H1 (cell line): Measurements from ENCODE around the gene ACSM2A. TPM values are rescaled to one million over a fixed set of nuclear protein-coding genes. Genes with fewer than 3 reads are reported as not detected.
"Not testable (repeated sequence)": the region's sequence is repeated elsewhere in the genome, so short reads cannot be mapped to it uniquely, and the experiment has no call there.

ENCODE experiments used
- CTCF ChIA-PET: fragments of 300-600 bp; sonication (Branson Sonifier 250); formaldehyde crosslinking; loops from one replicate; lab custom pipeline; 2021; ENCODE audit not compliant: partially characterized antibody; lab: Charles Lee
- POLR2A ChIA-PET: fragments of 300-600 bp; sonication (Branson Sonifier 250); formaldehyde crosslinking; loops from one replicate; lab custom pipeline; 2021; ENCODE audit warnings: inconsistent platforms; ENCODE audit not compliant: partially characterized antibody; lab: Charles Lee
- DNase-seq, 2 experiments: peaks; one replicate each; pipeline versions ENCODE4 v3.0.0 to v3.0.0-alpha.2; 2010 to 2022; ENCODE audit warnings: low spot score in 2 of 2, low read depth in 1 of 2, mixed read lengths in 1 of 2
- FAIRE-seq: peaks from 2 replicates; lab custom pipeline; 2011; peaks lifted over from hg19 to GRCh38; lab: Jason Lieb, UNC
- H2AFZ ChIP-seq: 2 replicates; pipeline ENCODE4 v1.8.1; 2012; ENCODE audit warnings: low read length, inconsistent platforms
- H2AK5ac ChIP-seq: 2 replicates; pipeline ENCODE4 v1.6.1; 2013; ENCODE audit warnings: low read depth, low read length
- H2BK120ac ChIP-seq: replicated peaks from 2 replicates; pipeline ENCODE3; 2013; ENCODE audit warnings: low read depth, low read length, inconsistent platforms
- H2BK12ac ChIP-seq: 2 replicates; pipeline ENCODE4 v1.6.1; 2013; ENCODE audit warnings: low read depth, low read length
- H2BK15ac ChIP-seq: 2 replicates; pipeline ENCODE4 v1.6.1; 2013; ENCODE audit warnings: low read length
- H2BK20ac ChIP-seq: 2 replicates; pipeline ENCODE4 v1.6.1; 2013; ENCODE audit warnings: low read length
- H2BK5ac ChIP-seq: 2 replicates; pipeline ENCODE4 v1.6.1; 2013; ENCODE audit warnings: low read depth, low read length
- H3K14ac ChIP-seq: 2 replicates; pipeline ENCODE4 v1.6.1; 2013; ENCODE audit warnings: inconsistent platforms; ENCODE audit not compliant: insufficient read length
- H3K18ac ChIP-seq: 2 replicates; pipeline ENCODE4 v1.6.1; 2013; ENCODE audit warnings: low read length; ENCODE audit errors: extremely low read depth
- H3K23ac ChIP-seq: 2 replicates; pipeline ENCODE4 v1.6.1; 2013; ENCODE audit warnings: inconsistent platforms; ENCODE audit not compliant: insufficient read length
- H3K23me2 ChIP-seq: 2 replicates; pipeline ENCODE4 v1.6.1; 2013; ENCODE audit warnings: low read depth, low read length
- H3K27ac ChIP-seq: 2 replicates; pipeline ENCODE4 v1.6.1; 2011; ENCODE audit warnings: low read depth, low read length, inconsistent platforms
- H3K27me3 ChIP-seq, 4 experiments: replicated peaks in 1 of 4; 1 replicate in 1 of 4; 2 replicates in 3 of 4; pipeline versions ENCODE4 v1.6.1 to v1.8.1; 2011 to 2013; ENCODE audit warnings: low read length in 3 of 4, mild to moderate bottlenecking in 3 of 4, inconsistent platforms in 2 of 4, mixed read lengths in 2 of 4, moderate library complexity in 1 of 4; ENCODE audit not compliant: control insufficient read depth in 3 of 4, insufficient read depth in 3 of 4; ENCODE audit errors: extremely low read depth in 1 of 4
- H3K36me3 ChIP-seq, 4 experiments: 2 replicates each; pipeline versions ENCODE4 v1.6.1 to v1.8.1; 2011 to 2013; ENCODE audit warnings: mild to moderate bottlenecking in 4 of 4, low read length in 3 of 4, moderate library complexity in 2 of 4, control low read depth in 1 of 4, inconsistent platforms in 1 of 4; ENCODE audit not compliant: insufficient read depth in 4 of 4, control insufficient read depth in 2 of 4
- H3K4ac ChIP-seq: replicated peaks from 2 replicates; pipeline ENCODE3; 2013; ENCODE audit warnings: low read length, low read depth, mixed read lengths, inconsistent platforms; ENCODE audit not compliant: insufficient read length
- H3K4me1 ChIP-seq, 4 experiments: replicated peaks in 1 of 4; 1 replicate in 1 of 4; 2 replicates in 3 of 4; pipeline versions ENCODE4 v1.6.1 to v1.8.1; 2011 to 2013; ENCODE audit warnings: low read length in 3 of 4, inconsistent platforms in 2 of 4, mixed read lengths in 1 of 4; ENCODE audit not compliant: insufficient read depth in 4 of 4, control insufficient read depth in 3 of 4
- H3K4me2 ChIP-seq, 2 experiments: 2 replicates each; pipeline versions ENCODE4 v1.6.1 to v1.8.1; 2011 to 2013; ENCODE audit warnings: low read depth in 2 of 2, low read length in 2 of 2, control low read depth in 1 of 2, inconsistent platforms in 1 of 2, mild to moderate bottlenecking in 1 of 2; ENCODE audit not compliant: insufficient read depth in 1 of 2
- H3K4me3 ChIP-seq, 4 experiments: fragments of 200-600, 300-600 bp in 1 of 4; sonication (generic), shearing (Covaris generic), sonication (Bioruptor Twin) in 1 of 4; 2 replicates each; pipeline versions ENCODE4 v1.5.1 to v1.8.1; 2011 to 2016; ENCODE audit warnings: low read length in 4 of 4, low read depth in 3 of 4, control low read depth in 2 of 4, inconsistent platforms in 2 of 4, mild to moderate bottlenecking in 2 of 4, mixed read lengths in 1 of 4, moderate library complexity in 1 of 4; ENCODE audit not compliant: insufficient read depth in 2 of 4; ENCODE audit errors: extremely low read depth in 1 of 4
- H3K56ac ChIP-seq: replicated peaks from 2 replicates; pipeline ENCODE3; 2013; ENCODE audit warnings: low read depth, mild to moderate bottlenecking, mixed read lengths, low read length, inconsistent platforms; ENCODE audit not compliant: insufficient read length
- H3K79me1 ChIP-seq: 2 replicates; pipeline ENCODE4 v1.6.1; 2013; ENCODE audit warnings: low read depth, low read length, control low read depth
- H3K79me2 ChIP-seq, 2 experiments: 2 replicates each; pipeline versions ENCODE4 v1.6.1 to v1.8.1; 2012 to 2013; ENCODE audit warnings: low read length in 2 of 2, mild to moderate bottlenecking in 2 of 2, inconsistent platforms in 1 of 2; ENCODE audit not compliant: insufficient read depth in 2 of 2, control insufficient read depth in 1 of 2
- H3K9ac ChIP-seq, 4 experiments: replicated peaks in 1 of 4; 1 replicate in 1 of 4; 2 replicates in 3 of 4; pipeline versions ENCODE4 v1.6.1 to v1.8.1; 2011 to 2013; ENCODE audit warnings: low read depth in 3 of 4, low read length in 3 of 4, control low read depth in 2 of 4, mild to moderate bottlenecking in 2 of 4, moderate library complexity in 2 of 4, inconsistent platforms in 1 of 4; ENCODE audit errors: extremely low read depth in 1 of 4
- H3K9me3 ChIP-seq, 2 experiments: 2 replicates each; pipeline versions ENCODE4 v1.6.1 to v1.8.1; 2012 to 2013; ENCODE audit warnings: mild to moderate bottlenecking in 2 of 2, moderate library complexity in 2 of 2, control low read depth in 1 of 2, inconsistent platforms in 1 of 2, low read depth in 1 of 2, low read length in 1 of 2, mixed read lengths in 1 of 2; ENCODE audit not compliant: insufficient read depth in 2 of 2
- H4K20me1 ChIP-seq, 2 experiments: replicated peaks in 1 of 2; 2 replicates each; pipeline versions ENCODE3 to v1.8.1; 2011 to 2013; ENCODE audit warnings: inconsistent platforms in 2 of 2, low read length in 2 of 2, mild to moderate bottlenecking in 1 of 2; ENCODE audit not compliant: insufficient read depth in 2 of 2, control insufficient read depth in 1 of 2
- H4K5ac ChIP-seq: 2 replicates; pipeline ENCODE4 v1.6.1; 2013; ENCODE audit warnings: low read length, low read depth, mixed read lengths, inconsistent platforms; ENCODE audit not compliant: insufficient read length
- H4K8ac ChIP-seq: 2 replicates; pipeline ENCODE4 v1.8.0; 2013; ENCODE audit warnings: mild to moderate bottlenecking, moderate library complexity, low read length, inconsistent platforms; ENCODE audit not compliant: insufficient read depth; ENCODE audit errors: extremely low read depth
- H4K91ac ChIP-seq: replicated peaks from 2 replicates; pipeline ENCODE3; 2013; ENCODE audit warnings: low read length, mixed read lengths, inconsistent platforms; ENCODE audit not compliant: insufficient read length
- WGBS, 2 experiments: shearing (Covaris generic) in 1 of 2; methylation state at CpG; one replicate each; pipeline versions ENCODE4 v1.1.6 to v1.1.7; 2013 to 2015; ENCODE audit warnings: low lambda C conversion rate in 2 of 2, mixed read lengths in 2 of 2, inconsistent platforms in 1 of 2, low coverage in 1 of 2, missing lambda C conversion rate in 1 of 2; ENCODE audit not compliant: insufficient replicate concordance in 2 of 2, insufficient coverage in 1 of 2, insufficient read length in 1 of 2; ENCODE audit errors: extremely low coverage in 1 of 2, missing lambda C conversion rate in 1 of 2; 5-methylcytosine and 5-hydroxymethylcytosine counted together
- polyA plus RNA-seq, 7 experiments: library from polyadenylated mRNA; depleted of rRNA in 3 of 7; stranded (reverse) in 5 of 7; unstranded in 2 of 7; fragments of >200 nt in 5 of 7; fragments of 200-250 nt in 2 of 7; gene quantifications; 1 replicate in 5 of 7; 2 replicates in 1 of 7; 4 replicates in 1 of 7; pipeline versions ENCODE4 v1.2.1 to v1.2.3, GENCODE V29; 2011 to 2013; ENCODE audit warnings: missing spikeins in 2 of 7, mixed read lengths in 2 of 7
- total RNA-seq: library from RNA; stranded (reverse); fragmentation: NEBNext Ultra II Directional; extraction: Animal tissue kit (Norgen Biotek cat#: 25700); gene quantifications from 2 replicates; pipeline ENCODE4 v1.2.1, GENCODE V29; 2021

The ACSM2A gene
- total and polyA plus RNA-seq, 2 of the 8 experiments (the other 6 are each of a cell fraction or from before 2014, with no cell fraction given): not detected

GRCh38 chr16:20490994-20491393 lies 39.7 kb downstream of the ACSM2A start:
- H3K18ac ChIP-seq, H2BK5ac ChIP-seq, H2BK12ac ChIP-seq, H3K4me3 ChIP-seq, H3K56ac ChIP-seq, H3K79me1 ChIP-seq, H3K14ac ChIP-seq, DNase-seq, H3K9ac ChIP-seq, H4K8ac ChIP-seq, H3K36me3 ChIP-seq, H4K5ac ChIP-seq, H4K91ac ChIP-seq, H4K20me1 ChIP-seq, H3K4me1 ChIP-seq, H3K79me2 ChIP-seq, H3K23ac ChIP-seq, H2AFZ ChIP-seq, H2BK120ac ChIP-seq, H3K9me3 ChIP-seq, H3K4ac ChIP-seq, H3K27ac ChIP-seq, H2BK20ac ChIP-seq, H3K4me2 ChIP-seq, FAIRE-seq, H3K27me3 ChIP-seq, CTCF ChIA-PET, POLR2A ChIA-PET, H3K23me2 ChIP-seq, H2AK5ac ChIP-seq, H2BK15ac ChIP-seq: not testable (repeated sequence)
- WGBS, 2 experiments: no CpG with 5 or more reads among the region's 3 CpGs

- H3K23me2 ChIP-seq, H3K4ac ChIP-seq, H3K56ac ChIP-seq, H3K4me2 ChIP-seq, H3K4me3 ChIP-seq, H3K79me1 ChIP-seq, H4K91ac ChIP-seq, H3K27me3 ChIP-seq, H3K23ac ChIP-seq, H3K9ac ChIP-seq, H2BK120ac ChIP-seq, H3K14ac ChIP-seq, H3K4me1 ChIP-seq, H2AK5ac ChIP-seq, H3K36me3 ChIP-seq, H2BK20ac ChIP-seq, H3K9me3 ChIP-seq, H3K79me2 ChIP-seq, H3K18ac ChIP-seq, H2BK5ac ChIP-seq, DNase-seq, H4K8ac ChIP-seq, H2BK12ac ChIP-seq, H4K20me1 ChIP-seq, H4K5ac ChIP-seq, H2BK15ac ChIP-seq, H2AFZ ChIP-seq, H3K27ac ChIP-seq, CTCF ChIA-PET, POLR2A ChIA-PET, FAIRE-seq: not testable (repeated sequence)
- WGBS, 2 experiments: no CpG with 5 or more reads among the region's 11 CpGs
These were observed 40.1 kb downstream of the ACSM2A start for GRCh38 chr16:20491448-20491847.
